VCaP (cell line): ENCODE results near the gene HLCS.

Experiments used
- H3K27ac ChIP-seq: fragments of 450-650 bp; 2 replicates; pipeline ENCODE4 v1.5.1; 2017
- CTCF ChIP-seq: fragments of 450-650 bp; conservative IDR thresholded peaks from 2 replicates; pipeline ENCODE4 v1.5.1; 2017; ENCODE audit warnings: mild to moderate bottlenecking, moderate library complexity

HLCS gene

GRCh38 chr21:36803051-36803645 is 163.3 kb downstream of the HLCS start:
- no peak overlapping the region for H3K27ac ChIP-seq
- no peak for TF ChIP-seq CTCF

- TF ChIP-seq CTCF, result no peak
- no peak overlapping the region for H3K27ac ChIP-seq
Measured at GRCh38 chr21:36800734-36801133, 165.7 kb downstream of the HLCS start.

DNA sequence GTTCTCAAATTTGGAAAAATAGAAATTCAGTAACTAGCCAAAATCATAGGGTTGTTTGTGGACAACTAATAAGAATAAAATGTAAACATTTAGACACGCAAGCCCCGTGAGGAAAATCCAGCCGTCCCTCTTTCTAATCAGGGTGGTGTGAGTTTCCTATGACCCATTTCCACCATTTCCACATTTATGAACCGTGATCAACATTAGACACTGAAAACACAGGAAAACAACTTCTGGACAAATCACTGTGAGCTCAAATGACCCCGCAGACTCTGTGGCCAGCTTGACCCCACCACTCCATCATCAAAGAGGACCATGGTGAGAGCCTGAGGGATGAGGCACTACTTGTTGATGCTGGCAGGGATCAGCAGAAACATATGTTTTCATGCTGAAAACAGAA is 166.6 kb downstream of the HLCS start:
- no peak for TF ChIP-seq CTCF
- H3K27ac ChIP-seq, result no peak overlapping the region

DNA sequence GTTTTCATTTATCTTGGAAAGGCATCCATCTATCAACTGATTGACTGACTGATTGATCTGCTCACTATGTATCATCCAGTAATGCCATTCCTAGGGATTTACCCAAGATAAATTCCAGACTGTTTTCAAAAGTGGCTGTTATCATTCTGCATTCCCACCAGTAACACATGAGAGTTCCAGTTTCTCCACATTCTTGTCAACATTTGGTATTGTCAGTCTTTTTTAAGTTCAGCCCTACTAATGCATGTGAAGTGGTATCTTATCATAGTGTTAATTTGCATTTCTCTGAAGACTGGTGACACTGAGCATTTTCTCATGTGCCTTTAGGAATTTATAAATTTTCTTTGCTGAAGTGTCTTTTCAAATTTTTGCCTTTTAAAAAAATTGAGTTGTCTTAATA is 168.0 kb downstream of the HLCS start:
- H3K27ac ChIP-seq, result no peak overlapping the region
- TF ChIP-seq CTCF, result no peak

DNA sequence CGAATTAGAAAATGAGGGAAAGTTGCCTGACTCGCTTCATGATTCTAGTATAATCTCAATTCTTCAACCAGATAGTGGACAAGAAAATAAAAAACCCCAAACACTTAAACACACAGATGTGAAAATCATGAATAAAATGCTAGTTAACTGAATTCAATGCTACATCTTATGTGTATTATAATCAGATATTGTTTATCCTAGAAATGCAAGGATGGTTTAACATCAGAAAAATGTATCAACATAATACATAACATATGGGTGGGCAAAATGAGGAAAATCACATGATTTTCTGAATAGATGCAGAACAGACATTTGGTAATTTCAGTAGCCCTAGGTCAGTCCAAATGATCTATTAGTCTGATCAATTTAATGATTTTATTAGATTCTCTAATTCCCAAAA is 170.4 kb downstream of the HLCS start:
- TF ChIP-seq CTCF, result no peak
- no peak overlapping the region for H3K27ac ChIP-seq

GRCh38 chr21:36792505-36792967 is 173.9 kb downstream of the HLCS start:
- no peak overlapping the region for H3K27ac ChIP-seq
- no peak for TF ChIP-seq CTCF

- TF ChIP-seq CTCF, result no peak
Measured at GRCh38 chr21:36791695-36792470, 174.6 kb downstream of the HLCS start.

More at GRCh38 chr21:36791695-36792470, 174.6 kb downstream of the HLCS start:
- H3K27ac ChIP-seq, result peak overlapping the region; percentile 82; the same call in 1 of the 2 replicates
